Umbilical cord (tissue), 1 donor: Measurements from ENCODE around the gene FXYD2. TPM values are rescaled to one million over a fixed set of nuclear protein-coding genes. Genes with fewer than 3 reads are reported as not detected.

Source experiments
- total RNA-seq: library from RNA; depleted of rRNA; stranded (reverse); fragments of >200 nt; gene quantifications from one replicate; pipeline ENCODE4 v1.2.3, GENCODE V29; 2014; ENCODE audit warnings: low replicate concordance; ENCODE audit not compliant: insufficient read depth

The FXYD2 gene
- total RNA-seq, 1 donor from 2014 or later, result 2.4 TPM

Other genes starting within 250 kb of the FXYD2 start
- gene DSCAML1, start 27.5 kb downstream of the FXYD2 start, total RNA-seq, result 1.4 TPM
- 48.2 TPM for gene FXYD6, start 51.9 kb upstream of the FXYD2 start, total RNA-seq
- gene TMPRSS13, start 104.7 kb upstream of the FXYD2 start, total RNA-seq, result 0.72 TPM
- 4.8 TPM for gene IL10RA, start 161.7 kb upstream of the FXYD2 start, total RNA-seq